H9 (cell line): ENCODE measurements around the gene CCND3. TPM values are rescaled to one million over a fixed set of nuclear protein-coding genes. Genes with fewer than 3 reads are reported as not detected.

ENCODE experiments used
- DNase-seq: peaks from one replicate; pipeline ENCODE4 v3.0.0-alpha.2; 2017
- H2AFZ ChIP-seq: one replicate; pipeline ENCODE4 v1.6.1; 2013; ENCODE audit warnings: mild to moderate bottlenecking, low read length, control low read depth, moderate library complexity
- H2AK5ac ChIP-seq: 2 replicates; pipeline ENCODE4 v1.6.1; 2013; ENCODE audit warnings: low read length, control low read depth, mixed read lengths; ENCODE audit not compliant: insufficient read length
- H2BK120ac ChIP-seq: one replicate; pipeline ENCODE4 v1.6.1; 2013; ENCODE audit warnings: low read depth, mild to moderate bottlenecking, low read length, control low read depth, inconsistent platforms; ENCODE audit not compliant: poor library complexity, severe bottlenecking
- H2BK12ac ChIP-seq: 2 replicates; pipeline ENCODE4 v1.6.1; 2013; ENCODE audit warnings: low read length, control low read depth, mixed read lengths, low read depth; ENCODE audit not compliant: insufficient read length
- H2BK15ac ChIP-seq: 2 replicates; pipeline ENCODE4 v1.6.1; 2013; ENCODE audit warnings: low read depth, low read length, control low read depth
- H2BK20ac ChIP-seq: one replicate; pipeline ENCODE4 v1.6.1; 2013; ENCODE audit warnings: low read depth, mild to moderate bottlenecking, low read length, control low read depth, inconsistent platforms; ENCODE audit not compliant: poor library complexity, severe bottlenecking
- H2BK5ac ChIP-seq: 2 replicates; pipeline ENCODE4 v1.6.1; 2013; ENCODE audit warnings: low read length, control low read depth, mixed read lengths; ENCODE audit not compliant: insufficient read length
- H3K14ac ChIP-seq: 2 replicates; pipeline ENCODE4 v1.6.1; 2013; ENCODE audit warnings: low read length, control low read depth; ENCODE audit not compliant: insufficient read depth
- H3K18ac ChIP-seq: 2 replicates; pipeline ENCODE4 v1.6.1; 2013; ENCODE audit warnings: low read depth, mild to moderate bottlenecking, mixed read lengths, low read length, control low read depth; ENCODE audit not compliant: insufficient read length
- H3K23ac ChIP-seq: 2 replicates; pipeline ENCODE4 v1.6.1; 2013; ENCODE audit warnings: low read length, control low read depth, mixed read lengths, low read depth; ENCODE audit not compliant: insufficient read length
- H3K23me2 ChIP-seq: 2 replicates; pipeline ENCODE4 v1.6.1; 2013; ENCODE audit warnings: low read depth, mild to moderate bottlenecking, mixed read lengths, low read length, control low read depth; ENCODE audit not compliant: insufficient read length, poor library complexity, severe bottlenecking
- H3K27ac ChIP-seq: 2 replicates; pipeline ENCODE4 v1.5.1; 2013; ENCODE audit warnings: low read length, control low read depth, mixed read lengths, low read depth; ENCODE audit not compliant: insufficient read length
- H3K27me3 ChIP-seq: 2 replicates; pipeline ENCODE4 v1.6.1; 2013; ENCODE audit warnings: low read length, control low read depth, inconsistent platforms; ENCODE audit not compliant: insufficient read depth
- H3K4ac ChIP-seq: 2 replicates; pipeline ENCODE4 v1.6.1; 2013; ENCODE audit warnings: low read depth, mild to moderate bottlenecking, control low read depth, inconsistent platforms, low read length, moderate library complexity
- H3K4me1 ChIP-seq: 2 replicates; pipeline ENCODE4 v1.6.1; 2013; ENCODE audit warnings: low read length, control low read depth, inconsistent platforms; ENCODE audit not compliant: insufficient read depth
- H3K4me2 ChIP-seq: 2 replicates; pipeline ENCODE4 v1.6.1; 2013; ENCODE audit warnings: low read length, control low read depth, mixed read lengths; ENCODE audit not compliant: insufficient read length, insufficient read depth
- H3K56ac ChIP-seq: 2 replicates; pipeline ENCODE4 v1.6.1; 2013; ENCODE audit warnings: low read depth, mild to moderate bottlenecking, mixed read lengths, low read length, control low read depth; ENCODE audit not compliant: insufficient read length
- H3K79me1 ChIP-seq: 2 replicates; pipeline ENCODE4 v1.6.1; 2013; ENCODE audit warnings: low read depth, mild to moderate bottlenecking, moderate library complexity, low read length, control low read depth, inconsistent platforms; ENCODE audit not compliant: insufficient read depth, poor library complexity, severe bottlenecking
- H3K79me2 ChIP-seq: 2 replicates; pipeline ENCODE4 v1.6.1; 2013; ENCODE audit warnings: low read length, control low read depth, inconsistent platforms; ENCODE audit not compliant: insufficient read depth
- H3K9ac ChIP-seq: 2 replicates; pipeline ENCODE4 v1.6.1; 2013; ENCODE audit warnings: low read length, control low read depth, mixed read lengths; ENCODE audit not compliant: insufficient read length; ENCODE audit errors: extremely low read depth
- H3K9me3 ChIP-seq: one replicate; pipeline ENCODE4 v1.6.1; 2013; ENCODE audit warnings: low read depth, low read length, inconsistent platforms; ENCODE audit not compliant: control insufficient read depth
- H3T11ph ChIP-seq: one replicate; pipeline ENCODE4 v1.6.1; 2013; ENCODE audit warnings: mild to moderate bottlenecking, low read length, control low read depth, inconsistent platforms
- H4K20me1 ChIP-seq: one replicate; pipeline ENCODE4 v1.6.1; 2013; ENCODE audit not compliant: control insufficient read depth, insufficient read length, insufficient read depth
- H4K5ac ChIP-seq: 2 replicates; pipeline ENCODE4 v1.6.1; 2013; ENCODE audit warnings: low read depth, mild to moderate bottlenecking, mixed read lengths, low read length, control low read depth; ENCODE audit not compliant: insufficient read length
- H4K8ac ChIP-seq: replicated peaks from 2 replicates; pipeline ENCODE4 v1.6.1; 2013; ENCODE audit warnings: low read length, control low read depth, mixed read lengths, low read depth; ENCODE audit not compliant: insufficient read length
- H4K91ac ChIP-seq: 2 replicates; pipeline ENCODE4 v1.6.1; 2013; ENCODE audit warnings: low read depth, mild to moderate bottlenecking, moderate library complexity, mixed read lengths, low read length, control low read depth; ENCODE audit not compliant: insufficient read length
- H3K27ac Mint-ChIP-seq, 3 experiments: 2 replicates in 2 of 3; 3 replicates in 1 of 3; pipeline ENCODE4 v1.8.0; 2020 to 2021; ENCODE audit warnings: mixed read lengths in 3 of 3, mild to moderate bottlenecking in 1 of 3, moderate library complexity in 1 of 3
- H3K27me3 Mint-ChIP-seq: 2 replicates; pipeline ENCODE4 v1.8.0; 2021; ENCODE audit warnings: low read depth, mild to moderate bottlenecking, moderate library complexity, mixed read lengths
- H3K36me3 Mint-ChIP-seq, 3 experiments: 2 replicates in 2 of 3; 3 replicates in 1 of 3; pipeline ENCODE4 v1.8.0; 2020 to 2021; ENCODE audit warnings: low read depth in 3 of 3, mixed read lengths in 3 of 3; ENCODE audit not compliant: insufficient read depth in 1 of 3
- H3K4me1 Mint-ChIP-seq, 2 experiments: 2 replicates each; pipeline ENCODE4 v1.8.0; 2020; ENCODE audit warnings: mixed read lengths in 2 of 2
- H3K4me3 Mint-ChIP-seq, 2 experiments: 2 replicates in 1 of 2; 3 replicates in 1 of 2; pipeline ENCODE4 v1.8.0; 2020 to 2021; ENCODE audit warnings: mild to moderate bottlenecking in 2 of 2, mixed read lengths in 2 of 2, moderate library complexity in 1 of 2
- H3K9me3 Mint-ChIP-seq, 2 experiments: 2 replicates in 1 of 2; 3 replicates in 1 of 2; pipeline ENCODE4 v1.8.0; 2020; ENCODE audit warnings: mild to moderate bottlenecking in 2 of 2, mixed read lengths in 2 of 2, moderate library complexity in 1 of 2
- CTCF ChIP-seq: fragments of 200-600 bp; sonication (generic); conservative IDR thresholded peaks from 3 replicates; pipeline ENCODE4 v1.8.0; 2021; ENCODE audit warnings: antibody characterized with exemption, mild to moderate bottlenecking
- WGBS: extraction: QIAGEN DNeasy Blood & Tissue Kit; methylation state at CpG from one replicate; pipeline ENCODE4 v1.1.7; 2013; ENCODE audit warnings: missing lambda C conversion rate, low lambda C conversion rate, mixed read lengths; ENCODE audit not compliant: insufficient read length; ENCODE audit errors: extremely low coverage; 5-methylcytosine and 5-hydroxymethylcytosine counted together
- total RNA-seq: library from RNA; stranded (reverse); gene quantifications from 2 replicates; pipeline ENCODE4 v1.2.1, GENCODE V29; 2021

CCND3 gene
- total RNA-seq, 1 experiment from 2014 or later = 24.2 TPM

- peaks cover 1% of the 10 kb centered on the region for H3K27me3 Mint-ChIP-seq
- H4K5ac ChIP-seq = no peak overlapping the region
Measured at GRCh38 chr6:41960028-41960427, 18.4 kb upstream of the CCND3 start.

More at GRCh38 chr6:41960028-41960427, 18.4 kb upstream of the CCND3 start:
- no peak overlapping the region for H3K4me2 ChIP-seq
- H3K36me3 Mint-ChIP-seq = no peaks in the 10 kb centered on the region; a peak in 1 of 7 replicates
- H3K4me1 Mint-ChIP-seq = peaks cover 20 to 28% of the 10 kb centered on the region in 2 experiments
- no peaks in the 10 kb centered on the region for H3K9me3 ChIP-seq
- no peak overlapping the region for H4K91ac ChIP-seq
- no peak overlapping the region for H3K27ac Mint-ChIP-seq
- H3K27me3 ChIP-seq = no peaks in the 10 kb centered on the region
- H3K4ac ChIP-seq = no peak overlapping the region
- H3K14ac ChIP-seq = no peak overlapping the region
- no peaks in the 10 kb centered on the region for H4K20me1 ChIP-seq
- H3K9me3 Mint-ChIP-seq = no peaks in the 10 kb centered on the region
- no peaks in the 10 kb centered on the region for H3K23me2 ChIP-seq
- H3K23ac ChIP-seq = no peak overlapping the region
- peaks cover 5% of the 10 kb centered on the region; the same call in 1 of the 2 replicates for H3K4me1 ChIP-seq
- H3K79me1 ChIP-seq = no peaks in the 10 kb centered on the region
- H3T11ph ChIP-seq = no peak overlapping the region
- no peak overlapping the region for H3K18ac ChIP-seq
- H2BK15ac ChIP-seq = no peak overlapping the region
- H2BK120ac ChIP-seq = no peak overlapping the region
- no peak overlapping the region for H2BK5ac ChIP-seq
- no peak for DNase-seq
- H2AK5ac ChIP-seq = no peak overlapping the region
- no peak overlapping the region for H3K56ac ChIP-seq
- H4K8ac ChIP-seq = no peak overlapping the region
- no peak overlapping the region for H3K9ac ChIP-seq
- no peak overlapping the region for H2AFZ ChIP-seq
- no peak overlapping the region for H3K27ac ChIP-seq
- no peaks in the 10 kb centered on the region for H3K79me2 ChIP-seq
- no CpG with 5 or more reads among the region's 4 CpGs for WGBS
- no peak for TF ChIP-seq CTCF
- no peak overlapping the region for H2BK20ac ChIP-seq
- H3K4me3 Mint-ChIP-seq = no peak overlapping the region
- H2BK12ac ChIP-seq = no peak overlapping the region
